ENCODE measurements around the gene KAZN.

GRCh38 chr1:14617791-14618190, 19.3 kb downstream of the KAZN start:
- TF ChIP-seq CTCF (optimal IDR thresholded peaks at IDR 0.05 in 1 of 3, IDR thresholded peaks at IDR 0.05 in 1 of 3, conservative IDR thresholded peaks at IDR 0.05 in 1 of 3; ENCODE audit: extremely low read depth in 1 of 3, insufficient read depth in 2 of 3, low read length in 3 of 3), result no peak
- TF ChIP-seq EZH2 (IDR thresholded peaks at IDR 0.05; ENCODE audit: low read length), result no peak
